ENCODE data around the gene MVB12B. TPM values are rescaled to one million over a fixed set of nuclear protein-coding genes. Genes with fewer than 3 reads are reported as not detected.

The MVB12B gene
- total RNA-seq, 1 experiment from 2014 or later = 10.9 TPM

GRCh38 chr9:126430124-126430523 lies 103.5 kb downstream of the MVB12B start (continued):
- TF ChIP-seq CBX3 (IDR thresholded peaks at IDR 0.05; ENCODE audit: low read depth) (no peak), ELF1 (IDR thresholded peaks at IDR 0.05; ENCODE audit: borderline replicate concordance, low read depth) (no peak), TCF7L2 (IDR thresholded peaks at IDR 0.05; ENCODE audit: borderline replicate concordance, extremely low read depth, insufficient read depth, insufficient read length) (no peak), POLR2A (IDR thresholded peaks at IDR 0.05; ENCODE audit: borderline replicate concordance, extremely low read depth, insufficient read depth, insufficient read length) (no peak)

- ATAC-seq (no peak), DNase-seq (ENCODE audit: low read depth, low spot score) (no peak)
- CTCF ChIA-PET = no interaction called here
- RAD21 ChIA-PET (ENCODE audit: low non-redundant PET in 1 of 2, low total read pairs in 2 of 2, uncharacterized antibody in 2 of 2, unreplicated experiment in 2 of 2) = no interaction called here
- Histone ChIP-seq H3K9me2 (ENCODE audit: insufficient read depth) (no peaks in the 10 kb centered on the region), H4K20me1 (ENCODE audit: insufficient read depth) (no peaks in the 10 kb centered on the region), H3K36me3 (ENCODE audit: control insufficient read depth in 1 of 2, insufficient read depth in 2 of 2, low read length in 2 of 2) (no peaks in the 10 kb centered on the region), H3K79me2 (ENCODE audit: insufficient read depth, low read length) (no peaks in the 10 kb centered on the region), H3K9ac (ENCODE audit: low read length) (no peak overlapping the region), H3K4me3 (replicated peaks in 1 of 2; ENCODE audit: low read depth in 1 of 2, low read length in 2 of 2) (no peak overlapping the region), H3K4me1 (ENCODE audit: control insufficient read depth in 1 of 2, insufficient read depth in 2 of 2, low read length in 2 of 2) (no peaks in the 10 kb centered on the region), H3K27me3 (ENCODE audit: insufficient read depth, low read length) (no peaks in the 10 kb centered on the region), H3K27ac (ENCODE audit: low read depth, low read length) (no peak overlapping the region), H3K9me3 (ENCODE audit: control insufficient read depth in 1 of 2, insufficient read depth in 1 of 2, low read depth in 1 of 2, low read length in 2 of 2) (no peaks in the 10 kb centered on the region), H3K4me2 (ENCODE audit: low read length) (no peak overlapping the region), H2AFZ (ENCODE audit: low read depth, low read length, poor library complexity, severe bottlenecking) (no peak overlapping the region)
- intact Hi-C loops (cut with micrococcal nuclease) = no loop called here
- POLR2A ChIA-PET = no interaction called here
- BruUV-seq (replicated peaks) = no TSS peak
- TF ChIP-seq EGR1 (IDR thresholded peaks at IDR 0.05; ENCODE audit: low read depth) (no peak), CTCF (IDR thresholded peaks at IDR 0.05 in 2 of 3, conservative IDR thresholded peaks at IDR 0.05 in 1 of 3; ENCODE audit: borderline replicate concordance in 1 of 3, insufficient read depth in 1 of 3, low read depth in 2 of 3, low read length in 2 of 3) (no peak), YY1 (IDR thresholded peaks at IDR 0.05; ENCODE audit: extremely low read depth, insufficient replicate concordance, low read depth, low read length) (no peak), REST (IDR thresholded peaks at IDR 0.05; ENCODE audit: low read depth) (no peak), TCF7L2 (IDR thresholded peaks at IDR 0.05; ENCODE audit: borderline replicate concordance, extremely low read depth, insufficient read depth, insufficient read length) (no peak), POLR2AphosphoS5 (IDR thresholded peaks at IDR 0.05; ENCODE audit: low read depth, low read length) (no peak), ELF1 (IDR thresholded peaks at IDR 0.05; ENCODE audit: borderline replicate concordance, low read depth) (no peak), MAX (IDR thresholded peaks at IDR 0.05) (no peak), RAD21 (IDR thresholded peaks at IDR 0.05; ENCODE audit: low read depth) (no peak), FOSL1 (IDR thresholded peaks at IDR 0.05; ENCODE audit: low read depth) (no peak), SIN3A (IDR thresholded peaks at IDR 0.05; ENCODE audit: low read depth) (no peak), CBX3 (IDR thresholded peaks at IDR 0.05; ENCODE audit: low read depth) (no peak), SP1 (IDR thresholded peaks at IDR 0.05; ENCODE audit: low read depth) (no peak), ZNF274 (IDR thresholded peaks at IDR 0.05; ENCODE audit: low read depth, low read length) (no peak), CEBPB (IDR thresholded peaks at IDR 0.05; ENCODE audit: low read depth) (no peak), JUND (IDR thresholded peaks at IDR 0.05) (no peak), EZH2 (IDR thresholded peaks at IDR 0.05) (no peak), ATF3 (IDR thresholded peaks at IDR 0.05) (no peak), POLR2A (IDR thresholded peaks at IDR 0.05; ENCODE audit: borderline replicate concordance, extremely low read depth, insufficient read depth, insufficient read length) (no peak), ZFX (IDR thresholded peaks at IDR 0.05) (no peak)
These were observed 104.6 kb downstream of the MVB12B start for GRCh38 chr9:126431077-126431742.

Measured in HCT116 (cell line).